ENCODE measurements around the gene TCF19.

- TF ChIP-seq CTCF (conservative IDR thresholded peaks at IDR 0.05; ENCODE audit: low read length) = no peak
- no peak for TF ChIP-seq EZH2phosphoT487 (IDR thresholded peaks at IDR 0.05; ENCODE audit: borderline replicate concordance, low read depth, low read length)
Observed at GRCh38 chr6:31208506-31208905, 50.1 kb downstream of the TCF19 start.

Measured in OCI-LY7 (cell line).